ENCODE measurements around the gene HMCES.
"Not testable (repeated sequence)": the region's sequence is repeated elsewhere in the genome, so short reads cannot be mapped to it uniquely, and the experiment has no call there.

The HMCES gene

DNA sequence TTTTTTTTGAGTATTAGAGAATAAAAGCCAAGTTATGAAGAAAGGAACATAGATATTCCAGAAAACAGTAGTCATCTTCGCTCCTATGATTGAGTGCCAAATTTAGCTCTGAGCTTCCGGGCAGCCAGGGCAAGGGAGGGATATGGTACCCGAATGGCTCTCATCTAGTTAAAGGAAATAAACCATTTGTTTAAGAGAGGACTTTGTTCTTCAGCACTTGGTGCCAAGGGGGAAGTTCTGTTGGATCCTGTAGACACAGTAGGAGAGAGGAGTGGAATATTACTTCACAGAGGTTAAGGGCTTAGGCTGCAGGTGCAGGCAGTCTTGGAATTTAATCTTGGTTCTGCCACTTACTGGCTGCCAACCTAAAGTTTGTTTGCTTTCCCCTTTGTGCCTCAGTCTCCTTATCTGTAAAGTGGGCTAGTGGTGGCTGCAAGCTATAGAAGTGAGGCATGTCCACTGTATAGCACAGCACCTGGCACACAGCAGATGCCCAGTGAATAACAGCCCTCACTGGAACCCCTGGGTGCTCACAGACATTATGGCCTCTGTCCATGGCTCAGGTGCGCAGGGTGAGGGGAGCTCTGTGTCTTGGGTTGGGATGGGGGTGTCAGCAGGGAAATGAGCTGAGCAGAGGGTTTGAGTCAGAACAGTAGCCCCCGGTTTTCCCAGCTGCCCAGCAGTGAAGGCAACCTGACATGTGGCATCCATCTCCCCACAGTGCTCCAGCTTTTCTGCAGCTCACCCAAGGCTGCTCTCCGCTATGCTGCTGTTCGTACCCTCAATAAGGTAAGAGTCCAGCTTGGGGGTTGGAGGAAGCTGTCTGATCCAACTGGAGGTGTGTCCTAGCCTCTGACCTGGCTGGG lies 18.8 kb upstream of the HMCES start:
- no peak for DNase-seq

DNA sequence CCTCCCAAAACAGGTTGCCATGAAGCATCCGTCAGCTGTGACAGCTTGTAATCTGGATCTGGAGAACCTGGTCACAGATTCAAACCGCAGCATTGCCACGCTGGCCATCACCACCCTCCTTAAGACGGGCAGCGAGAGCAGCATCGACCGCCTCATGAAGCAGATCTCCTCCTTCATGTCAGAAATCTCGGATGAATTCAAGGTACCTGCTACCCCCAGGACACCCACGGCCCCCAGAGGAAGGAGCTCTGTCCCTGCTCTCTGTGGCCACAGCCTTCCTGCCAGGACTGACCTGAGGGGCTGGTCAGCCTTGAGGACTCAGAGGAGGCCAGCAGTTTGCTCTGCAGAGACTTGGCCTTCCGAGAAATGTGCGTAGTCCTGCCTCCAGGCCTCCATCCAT lies 18.1 kb upstream of the HMCES start:
- DNase-seq: no peak

- DNase-seq: no peak
These were observed 16.8 kb upstream of the HMCES start for GRCh38 chr3:129261894-129262293.

DNA sequence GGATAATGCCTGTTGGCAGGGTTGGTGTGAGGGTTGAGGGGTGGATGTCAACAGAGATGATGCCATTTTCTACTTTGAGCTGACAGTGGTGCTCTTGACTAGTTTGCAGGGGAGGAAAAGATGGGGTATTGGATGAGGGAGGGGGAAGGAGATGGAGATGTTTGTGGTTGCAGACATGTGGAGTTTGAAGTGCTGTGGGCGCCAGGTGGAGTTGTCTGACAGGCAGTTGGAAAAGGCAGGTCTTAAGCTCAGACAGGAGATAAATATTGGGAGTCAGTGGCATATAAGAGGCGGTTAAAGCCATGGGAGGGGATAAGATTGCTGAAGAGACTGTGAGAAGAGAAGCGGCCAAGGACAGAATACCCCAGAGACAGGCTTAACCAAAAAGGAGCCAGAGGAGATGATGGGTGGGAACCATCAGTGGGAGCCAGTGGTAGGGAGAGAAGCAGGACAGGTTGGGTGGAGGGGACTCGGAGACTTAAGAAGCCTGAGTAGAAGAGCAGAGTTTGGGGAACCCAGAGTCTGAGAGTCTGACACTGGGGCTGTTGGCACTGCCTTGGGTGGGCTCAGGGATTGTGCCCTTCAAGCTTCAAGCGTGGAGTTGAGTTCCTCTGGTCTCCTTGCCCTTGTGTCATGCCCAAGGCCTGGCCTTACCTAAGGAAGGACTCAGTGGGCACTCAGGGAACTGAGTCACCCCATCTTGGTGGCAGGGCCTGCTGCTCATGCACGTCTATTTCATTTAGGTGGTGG lies 15.3 kb upstream of the HMCES start:
- no peak for DNase-seq

DNA sequence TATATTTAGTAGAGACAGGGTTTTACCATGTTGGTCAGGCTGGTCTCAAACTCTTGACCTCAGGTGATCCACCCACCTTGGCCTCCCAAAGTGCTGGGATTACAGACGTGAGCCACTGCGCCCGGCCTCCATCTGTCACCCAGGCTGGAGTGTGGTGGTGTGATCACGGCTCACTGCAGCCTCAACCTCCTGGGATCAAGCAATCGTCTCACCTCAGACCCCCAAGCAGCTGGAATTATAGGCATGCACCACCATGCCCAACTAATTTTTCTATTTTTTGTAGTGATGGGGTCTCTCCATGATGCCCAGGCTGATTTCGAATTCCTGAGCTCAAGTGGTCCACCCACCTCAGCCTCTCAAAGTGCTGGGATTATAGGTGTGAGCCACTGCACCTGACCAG lies 13.7 kb upstream of the HMCES start:
- not testable (repeated sequence) for DNase-seq

- DNase-seq: no peak
These were observed 12.0 kb upstream of the HMCES start for GRCh38 chr3:129266651-129267050.

DNA sequence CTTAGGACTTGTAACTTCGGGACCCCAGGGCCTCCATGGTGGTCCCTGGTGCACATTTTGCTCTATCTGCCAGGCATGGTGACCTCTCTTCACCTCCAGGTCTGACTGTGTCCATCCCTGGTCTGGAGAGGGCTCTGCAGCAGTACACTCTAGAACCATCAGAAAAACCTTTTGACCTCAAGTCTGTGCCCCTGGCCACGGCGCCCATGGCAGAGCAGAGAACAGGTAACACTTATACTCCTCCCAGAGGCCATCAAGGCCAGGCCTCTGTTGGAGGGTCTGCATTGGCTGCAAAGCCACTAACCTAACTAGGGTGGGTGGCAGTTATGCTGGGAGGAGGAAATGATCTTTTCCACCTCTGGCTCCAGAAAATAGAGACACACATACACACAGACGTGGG lies 10.3 kb upstream of the HMCES start:
- no peak for DNase-seq

- DNase-seq: no peak
These were observed 7.0 kb upstream of the HMCES start for GRCh38 chr3:129271674-129272073.

- no peak for DNase-seq
These were observed 2.3 kb upstream of the HMCES start for GRCh38 chr3:129276385-129276784.

DNA sequence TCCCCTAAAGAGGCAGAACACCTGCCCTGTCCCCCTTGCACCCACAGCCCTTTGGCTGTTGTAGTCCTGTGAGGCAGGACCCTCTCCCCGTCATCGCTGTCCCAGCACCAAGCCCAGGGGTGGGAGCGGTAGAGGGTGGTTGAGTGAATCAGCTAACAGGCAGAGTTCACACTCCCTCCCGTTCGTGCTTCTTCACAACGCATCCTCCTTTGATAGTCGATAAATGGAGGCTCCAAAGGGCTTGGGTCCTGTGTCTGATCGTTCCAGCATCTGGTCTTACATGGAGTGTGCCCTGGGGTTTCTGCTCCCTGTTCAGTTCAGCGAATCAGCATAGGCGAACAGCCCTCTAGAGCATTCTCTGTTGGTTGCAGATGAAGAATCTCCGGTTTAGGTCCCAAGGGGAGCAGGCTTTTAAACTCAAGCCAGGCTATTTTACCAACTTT lies 820 bp upstream of the HMCES start:
- DNase-seq: no peak

DNA sequence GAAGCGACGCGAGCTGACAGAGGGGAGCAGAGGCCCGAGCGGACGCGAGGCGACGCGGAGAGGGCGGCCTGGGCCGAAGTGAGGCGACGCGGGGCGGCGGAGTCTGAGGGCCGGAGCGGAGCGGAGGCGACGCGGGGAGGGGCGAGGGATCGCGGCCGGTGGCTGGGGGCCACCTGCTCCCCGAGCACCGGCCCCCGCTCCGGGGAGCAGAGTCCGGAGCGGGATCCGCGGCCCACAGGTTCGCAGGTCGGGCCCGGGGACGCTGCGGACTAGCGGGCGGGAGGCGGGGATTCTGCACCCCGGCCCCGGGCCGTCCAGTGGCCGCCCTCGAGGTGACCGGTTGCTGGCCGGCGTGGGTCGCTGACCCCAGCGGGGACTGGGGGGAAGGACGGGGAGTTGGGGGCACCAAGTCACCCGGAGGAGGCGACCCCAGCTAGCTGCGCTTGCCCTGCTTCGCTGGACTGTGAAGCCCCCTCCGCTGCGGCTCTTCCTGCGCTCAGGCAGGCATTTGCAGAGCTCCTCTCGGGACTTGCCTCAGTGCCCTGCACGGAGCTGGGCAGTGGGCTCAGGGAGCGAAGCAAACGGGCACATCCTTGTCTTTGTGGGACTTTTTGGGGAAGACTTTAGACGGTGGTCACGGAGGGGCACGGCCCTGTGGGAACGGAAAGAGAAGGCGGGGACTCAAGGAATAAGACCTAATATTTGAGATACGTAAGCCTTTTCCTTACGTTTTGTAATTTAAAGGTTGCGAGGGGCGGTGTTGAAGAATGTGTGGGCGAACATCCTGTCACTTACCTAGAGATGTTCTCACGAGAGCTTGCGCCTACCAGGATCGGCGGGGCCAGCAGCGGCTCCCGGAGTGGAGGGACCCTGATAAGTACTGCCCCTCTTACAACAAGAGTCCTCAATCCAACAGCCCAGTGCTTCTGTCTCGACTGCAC lies 566 bp downstream of the HMCES start:
- peak; percentile 1 for DNase-seq

DNA sequence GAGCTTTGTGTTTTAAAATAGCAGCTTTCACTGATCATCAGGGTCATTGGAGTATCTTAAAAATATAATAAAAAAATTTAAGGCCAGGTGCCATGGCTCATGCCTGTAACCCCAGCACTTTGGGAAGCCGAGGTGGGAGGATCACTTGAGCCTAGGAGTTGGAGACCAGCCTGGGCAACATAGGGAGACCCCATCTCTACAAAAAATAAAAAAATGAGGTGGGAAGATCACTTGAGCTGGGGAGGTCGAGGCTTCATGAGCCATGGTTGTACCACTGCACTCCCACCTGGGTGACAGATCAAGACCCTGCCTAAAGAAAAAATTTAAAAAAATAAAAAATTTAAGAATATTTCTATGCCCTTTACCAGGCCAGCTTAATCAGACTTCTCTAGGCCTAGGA lies 1.5 kb downstream of the HMCES start:
- no peak for DNase-seq

GRCh38 chr3:129281726-129282125 lies 3.1 kb downstream of the HMCES start:
- DNase-seq: no peak

GRCh38 chr3:129282727-129283327 lies 4.2 kb downstream of the HMCES start:
- DNase-seq: no peak

DNA sequence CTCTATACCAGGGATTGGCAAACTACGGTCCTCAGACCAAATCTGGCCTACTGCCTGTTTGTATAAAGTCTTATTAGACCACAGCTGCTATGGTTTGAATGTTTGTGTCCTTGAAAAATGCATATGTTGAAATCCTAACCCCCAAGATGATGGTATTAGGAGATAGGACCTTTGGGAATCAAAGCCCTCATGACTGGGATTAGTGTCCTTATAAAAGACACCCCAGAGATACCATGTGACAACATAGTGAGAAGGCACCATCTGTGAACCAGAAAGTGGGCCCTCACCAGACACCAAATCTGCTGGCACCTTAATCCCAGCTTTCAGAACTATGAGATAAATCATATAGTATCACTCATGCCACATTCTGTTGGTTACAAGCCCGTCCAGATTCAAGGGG lies 7.4 kb downstream of the HMCES start:
- no peak for DNase-seq

- no peak for DNase-seq
These were observed 9.8 kb downstream of the HMCES start for GRCh38 chr3:129288446-129288845.

DNA sequence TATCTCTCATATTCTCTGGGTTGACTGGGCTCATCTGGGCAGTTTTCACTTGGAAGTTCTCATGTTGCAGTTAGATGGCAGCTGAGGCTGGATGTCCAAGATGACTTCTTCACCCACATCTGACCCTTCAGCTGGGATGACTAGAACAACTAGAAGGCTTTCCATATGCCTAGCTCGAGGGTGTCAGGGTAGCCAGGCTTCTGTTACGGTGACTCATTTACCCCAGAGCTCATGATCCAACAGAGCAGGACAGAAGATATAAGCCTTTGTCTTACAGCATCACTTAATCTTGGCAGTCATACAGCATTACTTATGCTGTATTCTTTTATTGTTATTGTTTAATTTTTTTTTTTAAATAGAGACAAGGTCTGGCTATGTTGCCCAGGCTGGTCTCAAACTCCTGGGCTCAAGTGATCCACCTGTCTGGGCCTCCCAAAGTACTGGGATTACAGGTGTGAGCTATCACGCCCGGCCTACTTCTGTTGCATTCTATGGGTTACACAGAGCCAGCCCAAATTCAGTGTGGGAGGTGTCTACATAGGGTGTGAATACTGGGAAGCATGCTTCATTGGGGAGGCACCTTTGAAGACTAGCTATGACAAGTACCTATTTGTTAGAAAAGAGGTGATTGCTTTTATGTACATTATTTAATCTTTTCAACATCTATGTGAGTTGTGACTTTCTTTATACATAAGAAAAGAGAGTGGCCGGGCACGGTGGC lies 10.7 kb downstream of the HMCES start:
- DNase-seq: no peak

DNA sequence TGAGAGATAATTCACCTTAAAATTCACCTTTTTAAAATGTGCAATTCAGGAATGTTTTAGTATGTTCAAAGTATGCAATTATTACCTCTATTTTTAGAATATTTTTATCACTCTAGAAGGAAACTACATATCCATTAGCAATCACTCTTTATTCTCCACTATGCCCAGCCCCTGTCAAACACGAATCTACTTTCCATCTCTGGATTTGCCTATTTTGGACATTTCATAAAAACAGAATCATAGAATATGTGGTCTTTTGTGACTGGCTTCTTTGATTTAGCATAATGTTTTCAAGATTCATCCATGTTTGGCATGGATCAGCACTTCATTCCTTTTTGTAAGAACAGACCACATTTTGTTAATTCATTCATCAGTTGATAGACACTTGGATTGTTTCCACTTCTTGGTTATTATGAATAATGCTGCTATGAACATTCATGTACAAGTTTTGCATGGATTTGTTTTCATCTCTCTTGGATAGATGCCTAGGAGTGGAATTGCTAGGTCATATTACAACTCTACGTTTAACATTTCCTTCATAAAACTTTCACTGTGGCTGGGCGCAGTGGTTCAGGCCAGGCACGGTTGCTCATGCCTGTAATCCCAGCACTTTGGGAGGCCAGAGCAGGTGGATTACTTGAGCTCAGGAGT lies 12.7 kb downstream of the HMCES start:
- DNase-seq: no peak

GRCh38 chr3:129295286-129295685 lies 16.6 kb downstream of the HMCES start:
- DNase-seq: no peak

DNA sequence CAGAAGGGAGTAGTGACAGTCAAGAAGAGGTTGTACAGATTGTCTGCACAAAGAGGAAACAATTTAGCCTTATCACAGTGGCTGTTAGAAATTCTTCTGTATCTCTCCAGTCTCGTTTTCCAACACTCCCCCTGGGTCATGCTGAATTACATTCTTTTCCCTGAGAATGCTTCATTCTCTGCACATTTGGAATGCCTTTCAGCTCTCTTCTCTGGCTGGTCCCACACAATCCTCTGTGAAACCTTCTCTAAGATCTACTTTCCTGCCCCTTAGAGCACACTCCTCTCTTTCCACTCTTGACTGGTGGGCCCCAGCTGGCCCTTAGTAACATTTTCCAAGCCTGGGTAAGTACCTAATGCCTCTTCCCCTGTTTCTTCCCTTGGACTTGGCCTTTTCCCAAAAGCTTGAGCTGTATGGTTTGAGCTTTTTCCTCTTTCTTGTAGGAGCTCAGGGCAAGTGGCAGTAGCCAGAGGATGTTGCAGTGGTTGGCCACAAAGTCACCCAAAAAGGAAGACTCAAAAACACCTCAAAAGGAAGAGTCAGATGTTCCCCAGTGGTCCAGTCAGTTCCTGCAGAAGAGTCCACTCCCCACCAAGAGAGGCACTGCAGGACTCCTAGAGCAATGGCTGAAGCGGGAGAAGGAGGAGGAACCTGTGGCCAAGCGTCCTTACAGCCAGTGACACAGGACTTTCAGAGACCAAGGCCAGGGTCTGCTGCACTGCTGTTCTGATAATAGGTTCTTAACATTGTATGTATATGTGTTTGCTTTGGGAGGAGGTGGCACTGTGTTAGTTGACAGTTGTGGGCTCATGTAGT lies 25.7 kb downstream of the HMCES start:
- no peak for DNase-seq

- no peak for DNase-seq
These were observed 26.2 kb downstream of the HMCES start for GRCh38 chr3:129304962-129305222.

Data from NCI-H2029 (cell line).